CD14-positive monocyte (primary cell): Measurements from ENCODE around the gene PSMD1. TPM values are rescaled to one million over a fixed set of nuclear protein-coding genes. Genes with fewer than 3 reads are reported as not detected.

ENCODE experiments used
- DNase-seq, 3 donors: peaks; one replicate each; pipeline ENCODE4 v3.0.0-alpha.2; 2011 to 2022
- H2AFZ ChIP-seq: 2 replicates; pipeline ENCODE4 v1.6.0; 2012; ENCODE audit warnings: mild to moderate bottlenecking, low read depth, low read length, inconsistent platforms; ENCODE audit not compliant: insufficient read depth, poor library complexity, severe bottlenecking
- H3K27ac ChIP-seq, 2 donors: 1 replicate in 1 of 2; 2 replicates in 1 of 2; pipeline ENCODE4 v1.5.1; 2012 to 2013; ENCODE audit warnings: low read length in 2 of 2, control low read depth in 1 of 2, inconsistent platforms in 1 of 2, low read depth in 1 of 2, mild to moderate bottlenecking in 1 of 2
- H3K27me3 ChIP-seq, 2 donors: one replicate each; pipeline versions ENCODE4 v1.6.0 to v1.6.1; 2011 to 2013; ENCODE audit warnings: low read length in 2 of 2; ENCODE audit not compliant: control insufficient read depth in 2 of 2, insufficient read depth in 2 of 2
- H3K36me3 ChIP-seq, 2 donors: replicated peaks in 1 of 2; 1 replicate in 1 of 2; 2 replicates in 1 of 2; pipeline versions ENCODE4 v1.5.1 to v1.6.1; 2012 to 2013; ENCODE audit warnings: low read length in 2 of 2, control low read depth in 1 of 2, inconsistent platforms in 1 of 2, mild to moderate bottlenecking in 1 of 2; ENCODE audit not compliant: insufficient read depth in 2 of 2, control insufficient read depth in 1 of 2
- H3K4me1 ChIP-seq, 2 donors: 1 replicate in 1 of 2; 2 replicates in 1 of 2; pipeline versions ENCODE4 v1.5.1 to v1.6.1; 2012 to 2013; ENCODE audit warnings: low read length in 2 of 2, control low read depth in 1 of 2, inconsistent platforms in 1 of 2, mild to moderate bottlenecking in 1 of 2, moderate library complexity in 1 of 2; ENCODE audit not compliant: insufficient read depth in 2 of 2, control insufficient read depth in 1 of 2
- H3K4me2 ChIP-seq: replicated peaks from 2 replicates; pipeline ENCODE3; 2012; ENCODE audit warnings: low read length, moderate library complexity, mild to moderate bottlenecking; ENCODE audit not compliant: poor library complexity, severe bottlenecking; ENCODE audit errors: extremely low read depth
- H3K4me3 ChIP-seq, 3 experiments: fragments of 200-600 bp in 1 of 3; sonication (generic) in 1 of 3; replicated peaks in 1 of 3; 1 replicate in 2 of 3; 2 replicates in 1 of 3; pipeline ENCODE4 v1.5.1; 2011 to 2013; ENCODE audit warnings: low read length in 3 of 3, mild to moderate bottlenecking in 3 of 3, control low read depth in 2 of 3, low read depth in 2 of 3, inconsistent platforms in 1 of 3, moderate library complexity in 1 of 3
- H3K79me2 ChIP-seq: 2 replicates; pipeline ENCODE4 v1.6.0; 2012; ENCODE audit warnings: mild to moderate bottlenecking, control low read depth, inconsistent platforms, low read length, moderate library complexity; ENCODE audit not compliant: insufficient read depth
- H3K9ac ChIP-seq: 2 replicates; pipeline ENCODE4 v1.6.0; 2017; ENCODE audit warnings: low read length, mild to moderate bottlenecking; ENCODE audit not compliant: insufficient read depth, poor library complexity, severe bottlenecking
- H3K9me3 ChIP-seq, 2 donors: replicated peaks in 1 of 2; 1 replicate in 1 of 2; 2 replicates in 1 of 2; pipeline versions ENCODE4 v1.5.1 to v1.6.1; 2012 to 2013; ENCODE audit warnings: low read length in 2 of 2, control low read depth in 1 of 2; ENCODE audit not compliant: control insufficient read depth in 1 of 2, insufficient read depth in 1 of 2
- H4K20me1 ChIP-seq: 2 replicates; pipeline ENCODE4 v1.6.0; 2012; ENCODE audit warnings: mild to moderate bottlenecking, low read length, control low read depth, moderate library complexity; ENCODE audit not compliant: insufficient read depth
- H3K27ac Mint-ChIP-seq, 7 donors: one replicate each; pipeline ENCODE4 v1.8.0; 2020; ENCODE audit warnings: mild to moderate bottlenecking in 7 of 7, mixed read lengths in 7 of 7, moderate library complexity in 6 of 7, inconsistent platforms in 2 of 7
- H3K27me3 Mint-ChIP-seq, 3 donors: one replicate each; pipeline ENCODE4 v1.8.0; 2021 to 2022; ENCODE audit warnings: low read depth in 3 of 3, mild to moderate bottlenecking in 3 of 3, mixed read lengths in 3 of 3, moderate library complexity in 3 of 3, inconsistent platforms in 1 of 3
- H3K36me3 Mint-ChIP-seq, 2 donors: one replicate each; pipeline ENCODE4 v1.8.0; 2020; ENCODE audit warnings: mixed read lengths in 2 of 2, inconsistent platforms in 1 of 2, mild to moderate bottlenecking in 1 of 2
- H3K4me1 Mint-ChIP-seq: one replicate; pipeline ENCODE4 v1.8.0; 2020; ENCODE audit warnings: mild to moderate bottlenecking, mixed read lengths
- H3K4me3 Mint-ChIP-seq, 2 donors: one replicate each; pipeline ENCODE4 v1.8.0; 2020; ENCODE audit warnings: mild to moderate bottlenecking in 2 of 2, mixed read lengths in 2 of 2, moderate library complexity in 1 of 2
- H3K9me3 Mint-ChIP-seq, 7 donors: one replicate each; pipeline ENCODE4 v1.8.0; 2020 to 2022; ENCODE audit warnings: mixed read lengths in 7 of 7, mild to moderate bottlenecking in 6 of 7, moderate library complexity in 6 of 7, inconsistent platforms in 2 of 7
- WGBS: methylation state at CpG from one replicate; pipeline ENCODE4 v1.1.5; 2013; ENCODE audit warnings: missing lambda C conversion rate; ENCODE audit not compliant: insufficient coverage; 5-methylcytosine and 5-hydroxymethylcytosine counted together
- intact Hi-C, 2 donors: fragments of 100-400 bp; cut with micrococcal nuclease; formaldehyde crosslinking; loops; one replicate each; pipeline versions ENCODE4 v1.15.0 to v1.15.1; 2023
- polyA plus RNA-seq, 3 donors: library from polyadenylated mRNA; depleted of rRNA in 1 of 3; unstranded in 2 of 3; stranded (reverse) in 1 of 3; fragments of 300-500 nt in 2 of 3; fragments of >200 nt in 1 of 3; fragmentation: Illumina TruSeq in 2 of 3; gene quantifications; 1 replicate in 2 of 3; 2 replicates in 1 of 3; pipeline ENCODE4 v1.2.3, GENCODE V29; 2012 to 2021
- TF ChIP-seq, protein P1 (sequence below): fragments of 200-600 bp; IDR thresholded peaks from one replicate; pipeline ENCODE4 v1.8.0; 2022; ENCODE audit warnings: antibody characterized with exemption, mild to moderate bottlenecking

PSMD1 gene
- polyA plus RNA-seq, 3 donors: 23.5 to 53.9 (median 37.7) TPM

DNA sequence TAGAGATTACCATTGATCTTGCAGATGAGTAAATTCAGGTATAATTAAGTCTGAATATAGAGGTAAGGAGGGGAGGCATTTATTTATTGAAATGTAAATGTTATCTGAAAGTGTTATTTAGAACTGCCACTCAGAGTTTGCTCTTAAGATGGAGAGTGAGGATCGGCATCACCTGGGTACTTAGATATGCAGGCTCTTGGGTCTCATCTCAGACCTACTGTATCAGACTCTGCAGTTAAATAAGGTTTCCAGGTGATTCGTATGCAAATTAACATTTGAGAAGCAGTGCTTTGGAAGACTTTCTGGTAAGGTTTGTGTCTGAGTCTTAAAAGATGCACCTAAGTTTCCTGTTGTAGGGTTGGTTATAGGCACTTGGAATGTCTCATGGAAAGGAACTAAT is 59.0 kb downstream of the PSMD1 start:
- intact Hi-C loops: no loop called here
- H3K4me3 Mint-ChIP-seq: no peak overlapping the region
- TF ChIP-seq, protein P1, sequence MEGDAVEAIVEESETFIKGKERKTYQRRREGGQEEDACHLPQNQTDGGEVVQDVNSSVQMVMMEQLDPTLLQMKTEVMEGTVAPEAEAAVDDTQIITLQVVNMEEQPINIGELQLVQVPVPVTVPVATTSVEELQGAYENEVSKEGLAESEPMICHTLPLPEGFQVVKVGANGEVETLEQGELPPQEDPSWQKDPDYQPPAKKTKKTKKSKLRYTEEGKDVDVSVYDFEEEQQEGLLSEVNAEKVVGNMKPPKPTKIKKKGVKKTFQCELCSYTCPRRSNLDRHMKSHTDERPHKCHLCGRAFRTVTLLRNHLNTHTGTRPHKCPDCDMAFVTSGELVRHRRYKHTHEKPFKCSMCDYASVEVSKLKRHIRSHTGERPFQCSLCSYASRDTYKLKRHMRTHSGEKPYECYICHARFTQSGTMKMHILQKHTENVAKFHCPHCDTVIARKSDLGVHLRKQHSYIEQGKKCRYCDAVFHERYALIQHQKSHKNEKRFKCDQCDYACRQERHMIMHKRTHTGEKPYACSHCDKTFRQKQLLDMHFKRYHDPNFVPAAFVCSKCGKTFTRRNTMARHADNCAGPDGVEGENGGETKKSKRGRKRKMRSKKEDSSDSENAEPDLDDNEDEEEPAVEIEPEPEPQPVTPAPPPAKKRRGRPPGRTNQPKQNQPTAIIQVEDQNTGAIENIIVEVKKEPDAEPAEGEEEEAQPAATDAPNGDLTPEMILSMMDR: no peak
- no peaks in the 10 kb centered on the region for H3K79me2 ChIP-seq
- H3K27ac Mint-ChIP-seq: no peak overlapping the region
- H3K4me2 ChIP-seq: no peak overlapping the region
- WGBS: 100% methylated on average over 1 of the region's 2 CpGs
- peaks cover 0 to 3% (median 0%) of the 10 kb centered on the region in 7 donors for H3K9me3 Mint-ChIP-seq
- H3K9ac ChIP-seq: no peak overlapping the region
- H3K27me3 ChIP-seq: no peaks in the 10 kb centered on the region
- H3K4me1 Mint-ChIP-seq: no peaks in the 10 kb centered on the region
- H3K4me1 ChIP-seq: no peaks in the 10 kb centered on the region
- H3K36me3 ChIP-seq: peaks cover 22 to 70% of the 10 kb centered on the region in 2 donors
- H3K9me3 ChIP-seq: no peaks in the 10 kb centered on the region
- H3K4me3 ChIP-seq: no peak overlapping the region
- no peaks in the 10 kb centered on the region for H4K20me1 ChIP-seq
- no peaks in the 10 kb centered on the region for H3K27me3 Mint-ChIP-seq
- no peak overlapping the region for H3K27ac ChIP-seq
- H3K36me3 Mint-ChIP-seq: peaks cover 57 to 58% of the 10 kb centered on the region in 2 donors
- no peak for DNase-seq
- no peak overlapping the region for H2AFZ ChIP-seq

DNA sequence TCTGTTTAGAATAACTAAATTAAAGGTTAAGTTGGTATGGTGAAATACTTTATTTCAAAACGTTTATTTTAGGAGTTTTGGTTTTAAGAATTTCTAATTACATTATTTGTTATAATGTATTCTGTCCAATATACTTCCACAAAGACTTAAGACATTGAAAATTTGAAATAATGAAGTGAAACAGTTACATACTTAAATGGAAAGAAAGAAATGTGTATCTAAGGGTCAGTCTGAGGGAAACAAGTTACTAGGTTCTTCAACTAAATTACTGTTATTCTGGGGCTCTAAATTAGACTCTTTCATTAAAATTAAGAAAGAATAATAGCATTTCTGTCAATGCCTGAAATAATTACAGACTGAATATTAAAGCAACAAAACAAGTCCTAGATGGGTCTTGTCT is 60.5 kb downstream of the PSMD1 start:
- Mint-ChIP-seq H3K27me3 (no peaks in the 10 kb centered on the region), H3K36me3 (peaks cover 43 to 45% of the 10 kb centered on the region in 2 donors), H3K27ac (no peak overlapping the region), H3K9me3 (peaks cover 0 to 3% (median 0%) of the 10 kb centered on the region in 7 donors), H3K4me3 (no peak overlapping the region), H3K4me1 (no peaks in the 10 kb centered on the region)
- Histone ChIP-seq H3K9me3 (no peaks in the 10 kb centered on the region), H3K9ac (no peak overlapping the region), H3K79me2 (no peaks in the 10 kb centered on the region), H3K27ac (no peak overlapping the region), H3K4me3 (no peak overlapping the region), H2AFZ (no peak overlapping the region), H3K4me1 (no peaks in the 10 kb centered on the region), H4K20me1 (no peaks in the 10 kb centered on the region), H3K4me2 (no peak overlapping the region), H3K27me3 (no peaks in the 10 kb centered on the region), H3K36me3 (peaks cover 12 to 55% of the 10 kb centered on the region in 2 donors)
- no CpG with 5 or more reads among the region's 1 CpG for WGBS
- intact Hi-C loops: no loop called here
- no peak for DNase-seq
- TF ChIP-seq, protein P1: no peak
